ENCODE data around the gene PDE4A. TPM values are rescaled to one million over a fixed set of nuclear protein-coding genes. Genes with fewer than 3 reads are reported as not detected.

PDE4A gene
- total and polyA plus RNA-seq, 4 donors = 10.3 to 23.6 (median 12.8) TPM

DNA sequence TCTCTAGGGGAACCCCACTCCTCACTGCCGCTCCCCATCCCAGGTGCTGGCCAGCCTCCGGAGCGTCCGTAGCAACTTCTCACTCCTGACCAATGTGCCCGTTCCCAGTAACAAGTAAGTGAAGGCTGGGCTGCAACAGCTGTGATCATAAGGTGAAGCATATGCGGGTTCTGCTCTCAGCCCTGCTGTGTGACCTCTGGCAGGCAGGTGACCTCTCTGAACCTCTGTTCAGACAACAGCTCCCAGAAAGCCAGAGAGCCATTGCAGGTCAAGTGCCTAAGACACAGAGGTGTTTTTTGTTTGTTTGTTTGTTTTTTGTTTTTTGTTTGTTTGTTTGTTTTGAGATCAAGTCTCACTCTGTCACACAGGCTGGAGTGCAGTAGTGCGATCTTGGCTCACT, 28.7 kb downstream of the PDE4A start:
- H3K4me3 ChIP-seq = no peak overlapping the region
- 95 to 99% methylated on average over 7 of the region's 7 CpGs for WGBS, 2 donors
- H3K27ac ChIP-seq (ENCODE audit: low read depth in 1 of 2, low read length in 1 of 2) = no peak overlapping the region
- peaks cover 0 to 24% (median 3%) of the 10 kb centered on the region in 4 donors for H3K36me3 ChIP-seq (ENCODE audit: control insufficient read depth in 4 of 4, insufficient read depth in 4 of 4, low read length in 4 of 4)
- peaks cover 0 to 3% (median 0%) of the 10 kb centered on the region in 5 donors for H3K4me1 ChIP-seq (ENCODE audit: control insufficient read depth in 5 of 5, insufficient read depth in 5 of 5, low read length in 5 of 5)
- no peaks in the 10 kb centered on the region for H3K9me3 ChIP-seq (ENCODE audit: control insufficient read depth in 4 of 4, insufficient read depth in 3 of 4, low read length in 3 of 4)
- no peak overlapping the region for H3K9ac ChIP-seq (ENCODE audit: insufficient read depth in 1 of 2, low read length in 2 of 2)
- ATAC-seq (ENCODE audit: insufficient read depth, low FRiP score) = no peak
- DNase-seq = no peak
- H3K27me3 ChIP-seq (ENCODE audit: control insufficient read depth in 3 of 3, insufficient read depth in 3 of 3, low read length in 2 of 3) = peaks cover 0 to 6% (median 4%) of the 10 kb centered on the region in 3 donors
- TF ChIP-seq, protein P1, sequence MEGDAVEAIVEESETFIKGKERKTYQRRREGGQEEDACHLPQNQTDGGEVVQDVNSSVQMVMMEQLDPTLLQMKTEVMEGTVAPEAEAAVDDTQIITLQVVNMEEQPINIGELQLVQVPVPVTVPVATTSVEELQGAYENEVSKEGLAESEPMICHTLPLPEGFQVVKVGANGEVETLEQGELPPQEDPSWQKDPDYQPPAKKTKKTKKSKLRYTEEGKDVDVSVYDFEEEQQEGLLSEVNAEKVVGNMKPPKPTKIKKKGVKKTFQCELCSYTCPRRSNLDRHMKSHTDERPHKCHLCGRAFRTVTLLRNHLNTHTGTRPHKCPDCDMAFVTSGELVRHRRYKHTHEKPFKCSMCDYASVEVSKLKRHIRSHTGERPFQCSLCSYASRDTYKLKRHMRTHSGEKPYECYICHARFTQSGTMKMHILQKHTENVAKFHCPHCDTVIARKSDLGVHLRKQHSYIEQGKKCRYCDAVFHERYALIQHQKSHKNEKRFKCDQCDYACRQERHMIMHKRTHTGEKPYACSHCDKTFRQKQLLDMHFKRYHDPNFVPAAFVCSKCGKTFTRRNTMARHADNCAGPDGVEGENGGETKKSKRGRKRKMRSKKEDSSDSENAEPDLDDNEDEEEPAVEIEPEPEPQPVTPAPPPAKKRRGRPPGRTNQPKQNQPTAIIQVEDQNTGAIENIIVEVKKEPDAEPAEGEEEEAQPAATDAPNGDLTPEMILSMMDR (IDR thresholded peaks at IDR 0.05; ENCODE audit: control extremely low read depth, extremely low read depth) = no peak

DNA sequence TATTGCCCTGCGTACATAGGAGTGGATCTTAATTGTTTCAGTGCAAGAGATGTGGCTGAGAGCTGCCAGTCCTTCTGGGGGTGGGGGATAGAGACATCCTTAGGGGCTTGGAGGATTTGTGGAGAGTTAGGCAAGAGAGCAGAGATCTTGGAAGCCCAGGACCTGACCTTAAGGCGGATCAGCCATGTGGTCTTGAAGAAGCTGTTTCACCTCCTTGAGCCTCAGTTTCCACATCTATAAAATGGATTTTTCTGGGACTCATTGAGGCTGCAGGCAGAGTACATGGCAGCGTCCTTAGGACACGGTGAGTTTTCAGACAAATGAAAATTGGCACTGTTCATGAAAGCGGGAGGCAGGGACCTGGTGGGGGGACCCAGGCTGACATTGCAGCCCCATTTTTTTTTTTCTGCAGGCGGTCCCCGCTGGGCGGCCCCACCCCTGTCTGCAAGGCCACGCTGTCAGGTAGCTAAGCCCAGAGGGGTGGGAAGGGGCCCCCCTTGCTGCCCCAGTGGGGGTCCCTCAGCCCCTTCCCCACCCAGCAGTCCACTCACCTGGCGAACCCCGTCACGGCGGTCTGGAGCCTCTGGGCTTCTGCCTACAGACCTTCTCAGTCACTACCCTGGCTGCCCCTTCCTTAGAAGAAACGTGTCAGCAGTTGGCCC, 30.0 kb downstream of the PDE4A start:
- H3K9me3 ChIP-seq (ENCODE audit: control insufficient read depth in 4 of 4, insufficient read depth in 3 of 4, low read length in 3 of 4) = no peaks in the 10 kb centered on the region
- 91 to 93% methylated on average over 14 of the region's 14 CpGs for WGBS, 2 donors
- H3K4me1 ChIP-seq (ENCODE audit: control insufficient read depth in 5 of 5, insufficient read depth in 5 of 5, low read length in 5 of 5) = peaks cover 0 to 3% (median 0%) of the 10 kb centered on the region in 5 donors
- TF ChIP-seq, protein P1 (IDR thresholded peaks at IDR 0.05; ENCODE audit: control extremely low read depth, extremely low read depth) = no peak
- H3K27ac ChIP-seq (ENCODE audit: low read depth in 1 of 2, low read length in 1 of 2) = no peak overlapping the region
- no peak overlapping the region for H3K9ac ChIP-seq (ENCODE audit: insufficient read depth in 1 of 2, low read length in 2 of 2)
- ATAC-seq (ENCODE audit: insufficient read depth, low FRiP score) = no peak
- peaks cover 0 to 6% (median 4%) of the 10 kb centered on the region in 3 donors for H3K27me3 ChIP-seq (ENCODE audit: control insufficient read depth in 3 of 3, insufficient read depth in 3 of 3, low read length in 2 of 3)
- H3K4me3 ChIP-seq = no peak overlapping the region
- peaks cover 0 to 26% (median 3%) of the 10 kb centered on the region in 4 donors for H3K36me3 ChIP-seq (ENCODE audit: control insufficient read depth in 4 of 4, insufficient read depth in 4 of 4, low read length in 4 of 4)
- DNase-seq = no peak

DNA sequence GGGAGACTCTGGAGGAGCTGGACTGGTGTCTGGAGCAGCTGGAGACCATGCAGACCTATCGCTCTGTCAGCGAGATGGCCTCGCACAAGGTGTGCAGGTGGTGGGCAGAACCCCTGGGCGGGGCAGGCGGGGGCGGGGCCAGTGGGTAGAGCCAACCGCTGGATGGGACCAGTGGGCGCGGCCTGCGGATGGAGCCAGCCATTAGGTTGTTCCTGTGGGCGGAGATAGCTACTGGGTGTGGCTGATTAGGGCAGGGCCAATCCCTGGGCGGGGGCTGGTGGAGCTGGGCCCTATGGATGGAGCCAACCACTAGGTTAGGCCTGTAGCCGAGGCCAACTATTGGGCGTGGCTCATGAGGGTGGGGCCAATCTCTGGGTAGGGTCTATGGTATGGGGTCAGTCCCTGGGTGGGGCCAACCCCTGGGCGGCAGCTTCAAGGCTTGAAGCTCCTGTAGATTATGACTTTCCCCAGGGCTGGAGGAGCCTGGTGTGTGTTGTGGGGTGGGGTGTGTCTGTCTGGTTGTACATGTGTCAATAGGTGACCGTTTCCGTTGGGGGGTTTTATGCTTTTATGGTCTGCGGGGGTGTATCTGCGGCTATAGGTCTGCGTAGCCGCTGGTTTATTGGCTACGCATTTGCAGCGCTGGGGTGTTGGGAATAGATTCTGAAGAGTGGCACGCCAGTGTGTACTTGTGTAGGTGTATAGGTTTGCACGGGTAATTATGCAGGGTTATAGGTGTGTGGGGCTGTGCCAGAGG, 30.7 kb downstream of the PDE4A start:
- no peak for ATAC-seq (ENCODE audit: insufficient read depth, low FRiP score)
- TF ChIP-seq, protein P1 (IDR thresholded peaks at IDR 0.05; ENCODE audit: control extremely low read depth, extremely low read depth) = no peak
- no peak overlapping the region for H3K4me3 ChIP-seq
- peaks cover 0 to 3% (median 0%) of the 10 kb centered on the region in 5 donors for H3K4me1 ChIP-seq (ENCODE audit: control insufficient read depth in 5 of 5, insufficient read depth in 5 of 5, low read length in 5 of 5)
- peaks cover 0 to 26% (median 3%) of the 10 kb centered on the region in 4 donors for H3K36me3 ChIP-seq (ENCODE audit: control insufficient read depth in 4 of 4, insufficient read depth in 4 of 4, low read length in 4 of 4)
- no peak overlapping the region for H3K9ac ChIP-seq (ENCODE audit: insufficient read depth in 1 of 2, low read length in 2 of 2)
- no peaks in the 10 kb centered on the region for H3K9me3 ChIP-seq (ENCODE audit: control insufficient read depth in 4 of 4, insufficient read depth in 3 of 4, low read length in 3 of 4)
- 81 to 89% methylated on average over 25 of the region's 25 CpGs for WGBS, 2 donors
- no peak for DNase-seq
- no peak overlapping the region for H3K27ac ChIP-seq (ENCODE audit: low read depth in 1 of 2, low read length in 1 of 2)
- H3K27me3 ChIP-seq (ENCODE audit: control insufficient read depth in 3 of 3, insufficient read depth in 3 of 3, low read length in 2 of 3) = peaks cover 0 to 6% (median 4%) of the 10 kb centered on the region in 3 donors

Measured in lung (tissue), 12 donors.